SK-N-SH (cell line): ENCODE measurements around the gene HAGH. TPM values are rescaled to one million over a fixed set of nuclear protein-coding genes. Genes with fewer than 3 reads are reported as not detected.

ENCODE experiments used
- CTCF ChIA-PET: fragments of 300-600, 350-600 bp; formaldehyde crosslinking; extraction: SDS; loops from one replicate; lab custom pipeline; 2021; lab: Yijun Ruan, JAX
- POLR2A ChIA-PET: fragments of 350-600 bp; sonication (Branson Sonifier 250); formaldehyde crosslinking; extraction: SDS; loops from one replicate; lab custom pipeline; 2020; ENCODE audit warnings: antibody characterized with exemption, inconsistent platforms; lab: Yijun Ruan, JAX
- DNase-seq: peaks from one replicate; pipeline ENCODE4 v3.0.0; 2012
- H2AFZ ChIP-seq: fragments of 200-600 bp; sonication (generic); 2 replicates; pipeline ENCODE4 v1.8.1; 2016; ENCODE audit warnings: antibody characterized with exemption, mild to moderate bottlenecking, low read depth
- H3F3A ChIP-seq: fragments of 200-600 bp; sonication (generic); replicated peaks from 2 replicates; pipeline ENCODE3; 2016; ENCODE audit warnings: antibody characterized with exemption, mild to moderate bottlenecking; ENCODE audit not compliant: insufficient read depth
- H3K27ac ChIP-seq, 2 experiments: fragments of 200-500 bp in 1 of 2; fragments of 200-600 bp in 1 of 2; sonication (Bioruptor generic) in 1 of 2; sonication (generic), shearing (Covaris generic) in 1 of 2; 2 replicates each; pipeline versions ENCODE4 v1.5.1 to v1.6.1; 2014 to 2016; ENCODE audit warnings: low read depth in 2 of 2, inconsistent platforms in 1 of 2, low read length in 1 of 2, mild to moderate bottlenecking in 1 of 2, mixed read lengths in 1 of 2
- H3K27me3 ChIP-seq: fragments of 200-600 bp; sonication (generic), shearing (Covaris generic); 2 replicates; pipeline ENCODE4 v1.6.1; 2016; ENCODE audit warnings: mixed run types; ENCODE audit not compliant: insufficient read depth
- H3K36me3 ChIP-seq, 2 experiments: fragments of 200-500 bp in 1 of 2; fragments of 200-600 bp in 1 of 2; sonication (Bioruptor generic) in 1 of 2; sonication (generic) in 1 of 2; replicated peaks in 1 of 2; 2 replicates each; pipeline versions ENCODE3 to v1.5.1; 2014 to 2016; ENCODE audit warnings: low read length in 1 of 2, mild to moderate bottlenecking in 1 of 2; ENCODE audit not compliant: insufficient read depth in 2 of 2, control insufficient read depth in 1 of 2
- H3K4me1 ChIP-seq, 2 experiments: fragments of 200-500 bp in 1 of 2; fragments of 200-600 bp in 1 of 2; sonication (Bioruptor generic) in 1 of 2; sonication (generic), shearing (Covaris generic) in 1 of 2; 2 replicates each; pipeline versions ENCODE4 v1.5.1 to v1.6.1; 2014 to 2016; ENCODE audit warnings: low read depth in 1 of 2, low read length in 1 of 2, mixed run types in 1 of 2; ENCODE audit not compliant: insufficient read depth in 2 of 2, control insufficient read depth in 1 of 2
- H3K4me2 ChIP-seq: fragments of 200-600 bp; sonication (generic), shearing (Covaris generic); 2 replicates; pipeline ENCODE4 v1.6.1; 2017; ENCODE audit warnings: mixed run types
- H3K4me3 ChIP-seq, 2 experiments: fragments of 200-500 bp in 1 of 2; fragments of 200-600 bp in 1 of 2; sonication (Bioruptor generic) in 1 of 2; sonication (generic), shearing (Covaris generic) in 1 of 2; 2 replicates each; pipeline versions ENCODE4 v1.5.1 to v1.8.1; 2014 to 2016; ENCODE audit warnings: low read depth in 2 of 2, inconsistent platforms in 1 of 2, low read length in 1 of 2, mild to moderate bottlenecking in 1 of 2, mixed read lengths in 1 of 2, moderate library complexity in 1 of 2
- H3K79me2 ChIP-seq: fragments of 200-600 bp; sonication (generic); 2 replicates; pipeline ENCODE4 v1.8.1; 2017; ENCODE audit warnings: mild to moderate bottlenecking; ENCODE audit not compliant: insufficient read depth
- H3K9ac ChIP-seq: fragments of 200-600 bp; sonication (generic); 2 replicates; pipeline ENCODE4 v1.6.1; 2017; ENCODE audit warnings: mixed run types
- H3K9me2 ChIP-seq: fragments of 200-600 bp; sonication (generic); 2 replicates; pipeline ENCODE4 v1.6.1; 2017; ENCODE audit warnings: mixed run types
- H3K9me3 ChIP-seq: fragments of 200-600 bp; sonication (generic); 2 replicates; pipeline ENCODE4 v1.6.1; 2017; ENCODE audit warnings: mixed run types, mild to moderate bottlenecking, moderate library complexity
- H4K20me1 ChIP-seq: fragments of 200-600 bp; sonication (generic); 2 replicates; pipeline ENCODE4 v1.6.1; 2017; ENCODE audit warnings: mild to moderate bottlenecking, mixed run types; ENCODE audit not compliant: insufficient read depth
- ELF1 ChIP-seq: IDR thresholded peaks from 2 replicates; pipeline ENCODE4 v1.4.0; 2012
- EP300 ChIP-seq, 2 experiments: IDR thresholded peaks; 2 replicates each; pipeline versions ENCODE4 v1.4.0 to v1.6.1; 2012; ENCODE audit warnings: borderline replicate concordance in 1 of 2, low read depth in 1 of 2, low read length in 1 of 2
- EZH2phosphoT487 ChIP-seq: fragments of 200-600 bp; sonication (generic); IDR thresholded peaks from 2 replicates; pipeline ENCODE4 v1.6.1; 2017; ENCODE audit warnings: low read depth, mixed run types, mild to moderate bottlenecking, antibody characterized with exemption, moderate library complexity, borderline replicate concordance
- FOSL2 ChIP-seq: IDR thresholded peaks from 2 replicates; pipeline ENCODE4 v1.4.0; 2012; ENCODE audit warnings: low read depth, mild to moderate bottlenecking, moderate library complexity, borderline replicate concordance
- FOXJ3 ChIP-seq: sonication (generic); formaldehyde crosslinking; IDR thresholded peaks from 2 replicates; pipeline ENCODE4 v1.5.1; 2020; ENCODE audit warnings: mild to moderate bottlenecking, missing genetic modification reagents
- FOXM1 ChIP-seq: IDR thresholded peaks from 2 replicates; pipeline ENCODE4 v1.4.0; 2012; ENCODE audit warnings: low read depth, mild to moderate bottlenecking
- GABPA ChIP-seq: IDR thresholded peaks from 2 replicates; pipeline ENCODE4 v1.4.0; 2012; ENCODE audit warnings: low read depth, mild to moderate bottlenecking
- IRF3 ChIP-seq: fragments of 150-350 bp; IDR thresholded peaks from 2 replicates; pipeline ENCODE4 v1.6.1; 2016; ENCODE audit warnings: mild to moderate bottlenecking, low read depth, low read length
- JUND ChIP-seq: IDR thresholded peaks from 2 replicates; pipeline ENCODE4 v1.4.0; 2012
- MEF2A ChIP-seq: IDR thresholded peaks from 2 replicates; pipeline ENCODE4 v1.4.0; 2012; ENCODE audit warnings: low read depth, borderline replicate concordance
- NRF1 ChIP-seq: IDR thresholded peaks from 2 replicates; pipeline ENCODE4 v1.6.1; 2012; ENCODE audit warnings: low read depth, mild to moderate bottlenecking, low read length
- RAD21 ChIP-seq: IDR thresholded peaks from 2 replicates; pipeline ENCODE4 v1.6.1; 2012; ENCODE audit warnings: mild to moderate bottlenecking, low read length
- RCOR1 ChIP-seq: fragments of 150-350 bp; IDR thresholded peaks from 2 replicates; pipeline ENCODE4 v1.6.1; 2017; ENCODE audit warnings: antibody characterized with exemption, low read length
- RFX5 ChIP-seq: IDR thresholded peaks from 2 replicates; pipeline ENCODE4 v1.6.1; 2012; ENCODE audit warnings: mild to moderate bottlenecking, improper control_type of control experiment, low read length
- SMC3 ChIP-seq: IDR thresholded peaks from 2 replicates; pipeline ENCODE4 v1.6.1; 2012; ENCODE audit warnings: low read depth, low read length, improper control_type of control experiment
- TAF1 ChIP-seq: IDR thresholded peaks from 2 replicates; pipeline ENCODE4 v1.6.1; 2012; ENCODE audit warnings: low read depth, mild to moderate bottlenecking, low read length, moderate library complexity, borderline replicate concordance
- TCF12 ChIP-seq: IDR thresholded peaks from 2 replicates; pipeline ENCODE4 v1.4.0; 2012
- TEAD4 ChIP-seq: IDR thresholded peaks from 2 replicates; pipeline ENCODE4 v1.4.0; 2012; ENCODE audit warnings: mild to moderate bottlenecking, borderline replicate concordance; ENCODE audit not compliant: insufficient read depth
- USF1 ChIP-seq: IDR thresholded peaks from 2 replicates; pipeline ENCODE4 v1.4.0; 2012; ENCODE audit warnings: low read depth, borderline replicate concordance
- USF2 ChIP-seq: fragments of 150-350 bp; IDR thresholded peaks from 2 replicates; pipeline ENCODE4 v1.6.1; 2017; ENCODE audit warnings: antibody characterized with exemption, low read length, low read depth, borderline replicate concordance
- WGBS: methylation state at CpG from one replicate; pipeline ENCODE4 v1.1.6; 2017; ENCODE audit warnings: low lambda C conversion rate; 5-methylcytosine and 5-hydroxymethylcytosine counted together
- polyA plus RNA-seq, 3 experiments: library from polyadenylated mRNA; depleted of rRNA; stranded (reverse); fragments of >200 nt; gene quantifications; 2 replicates each; pipeline ENCODE4 v1.2.3, GENCODE V29; 2012
- TF ChIP-seq, protein P1 (sequence below): IDR thresholded peaks from 2 replicates; pipeline ENCODE4 v1.4.0; 2012; ENCODE audit warnings: low read depth, borderline replicate concordance

The HAGH gene
- polyA plus RNA-seq, 1 of the 3 experiments (the other 2 are of a cell fraction): 138 TPM

DNA sequence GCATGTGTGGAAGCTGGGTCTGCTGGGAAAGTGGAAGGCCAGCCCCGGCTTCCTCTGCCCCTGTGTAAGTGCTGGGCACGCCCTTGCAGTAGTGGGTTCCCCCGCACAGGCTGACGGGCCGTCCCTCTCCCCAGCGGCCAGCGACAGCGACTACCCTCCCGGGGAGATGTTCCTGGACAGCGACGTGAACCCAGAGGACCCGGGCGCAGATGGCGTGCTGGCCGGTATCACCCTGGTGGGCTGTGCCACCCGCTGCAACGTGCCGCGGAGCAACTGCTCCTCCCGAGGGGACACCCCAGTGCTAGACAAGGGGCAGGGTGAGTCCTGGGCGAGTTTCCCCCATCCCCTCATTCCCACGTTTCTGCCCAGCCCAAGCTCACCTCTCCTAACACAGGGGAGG, 60.8 kb downstream of the HAGH start:
- TF ChIP-seq EZH2phosphoT487 (no peak), IRF3 (no peak), FOXJ3 (CRISPR knock-in tag) (no peak), USF2 (no peak), USF1 (no peak), FOSL2 (no peak), NRF1 (no peak), MEF2A (no peak), GABPA (no peak), TAF1 (no peak), FOXM1 (no peak), SMC3 (no peak), EP300 (IDR thresholded peaks at IDR 0.05; ENCODE audit: borderline replicate concordance in 1 of 2, low read depth in 1 of 2, low read length in 1 of 2) (no peak), ELF1 (no peak)
- DNase-seq: no peak
- H3K4me1 ChIP-seq: peaks cover 0 to 12% of the 10 kb centered on the region in 2 experiments; a peak in 1 of 4 replicates
- no peaks in the 10 kb centered on the region for H3K9me2 ChIP-seq
- ChIA-PET POLR2A (no interaction called here), CTCF (interaction anchor here (1.3 to 1.8 kb wide), 4 partner anchors 11 to 163 kb away, joined by 3 to 8 read pairs (median 4); partner anchors contain the start of gene MAPK8IP3)
- H2AFZ ChIP-seq: no peak overlapping the region
- 0 out of 2 replicates have a peak, but pooled peaks cover 5% of the 10 kb centered on the region for H4K20me1 ChIP-seq
- no peak overlapping the region for H3K4me3 ChIP-seq
- H3K4me2 ChIP-seq: no peak overlapping the region
- H3K9ac ChIP-seq: no peak overlapping the region
- no peaks in the 10 kb centered on the region for H3K9me3 ChIP-seq
- H3F3A ChIP-seq: peaks cover 5% of the 10 kb centered on the region
- no peak overlapping the region for H3K27ac ChIP-seq
- no peaks in the 10 kb centered on the region for H3K79me2 ChIP-seq
- H3K27me3 ChIP-seq: no peaks in the 10 kb centered on the region
- 55% methylated on average over 2 of the region's 22 CpGs for WGBS
- H3K36me3 ChIP-seq: peaks cover 6 to 75% of the 10 kb centered on the region in 2 experiments

DNA sequence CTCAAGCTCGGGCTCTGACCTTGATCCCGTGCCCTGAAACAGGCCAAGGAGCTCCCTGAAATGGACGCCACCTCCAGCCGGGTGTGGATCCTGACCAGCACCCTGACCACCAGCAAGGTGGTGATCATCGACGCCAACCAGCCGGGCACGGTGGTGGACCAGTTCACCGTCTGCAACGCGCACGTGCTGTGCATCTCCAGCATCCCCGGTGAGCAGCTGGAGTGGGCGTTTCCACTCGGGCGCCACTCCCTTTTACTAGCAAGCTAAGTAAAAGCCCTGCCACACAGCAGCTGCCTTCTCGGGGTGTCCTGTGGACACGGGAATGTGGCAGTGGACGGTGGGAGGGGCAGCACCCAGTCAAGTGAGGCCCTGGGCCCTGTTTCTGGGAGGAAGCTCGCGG, 61.7 kb downstream of the HAGH start:
- Histone ChIP-seq H3K9me3 (no peaks in the 10 kb centered on the region), H3K27me3 (no peaks in the 10 kb centered on the region), H3F3A (peaks cover 1% of the 10 kb centered on the region), H3K9ac (no peak overlapping the region), H3K27ac (no peak overlapping the region), H3K9me2 (no peaks in the 10 kb centered on the region), H2AFZ (no peak overlapping the region), H3K4me2 (no peak overlapping the region), H3K36me3 (peaks cover under 1 to 82% of the 10 kb centered on the region in 2 experiments), H3K79me2 (no peaks in the 10 kb centered on the region), H3K4me1 (peaks cover 0 to 4% of the 10 kb centered on the region in 2 experiments; a peak in 1 of 4 replicates)
- CTCF ChIA-PET: interaction anchor here (1.3 to 1.8 kb wide), 4 partner anchors 10 to 164 kb away, joined by 3 to 8 read pairs (median 4); partner anchors contain the start of gene MAPK8IP3
- POLR2A ChIA-PET: interaction anchor here (1.2 kb wide), 1 partner anchor 12 kb away, joined by 3 read pairs; no protein-coding TSS in a partner anchor
- DNase-seq: no peak
- TF ChIP-seq RAD21 (no peak), JUND (no peak), FOXM1 (no peak), TEAD4 (no peak), NRF1 (no peak), FOSL2 (no peak), EP300 (IDR thresholded peaks at IDR 0.05; ENCODE audit: borderline replicate concordance in 1 of 2, low read depth in 1 of 2, low read length in 1 of 2) (no peak), RFX5 (no peak), ELF1 (no peak), RCOR1 (no peak), TCF12 (no peak)
- TF ChIP-seq, protein P1, sequence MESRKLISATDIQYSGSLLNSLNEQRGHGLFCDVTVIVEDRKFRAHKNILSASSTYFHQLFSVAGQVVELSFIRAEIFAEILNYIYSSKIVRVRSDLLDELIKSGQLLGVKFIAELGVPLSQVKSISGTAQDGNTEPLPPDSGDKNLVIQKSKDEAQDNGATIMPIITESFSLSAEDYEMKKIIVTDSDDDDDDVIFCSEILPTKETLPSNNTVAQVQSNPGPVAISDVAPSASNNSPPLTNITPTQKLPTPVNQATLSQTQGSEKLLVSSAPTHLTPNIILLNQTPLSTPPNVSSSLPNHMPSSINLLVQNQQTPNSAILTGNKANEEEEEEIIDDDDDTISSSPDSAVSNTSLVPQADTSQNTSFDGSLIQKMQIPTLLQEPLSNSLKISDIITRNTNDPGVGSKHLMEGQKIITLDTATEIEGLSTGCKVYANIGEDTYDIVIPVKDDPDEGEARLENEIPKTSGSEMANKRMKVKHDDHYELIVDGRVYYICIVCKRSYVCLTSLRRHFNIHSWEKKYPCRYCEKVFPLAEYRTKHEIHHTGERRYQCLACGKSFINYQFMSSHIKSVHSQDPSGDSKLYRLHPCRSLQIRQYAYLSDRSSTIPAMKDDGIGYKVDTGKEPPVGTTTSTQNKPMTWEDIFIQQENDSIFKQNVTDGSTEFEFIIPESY: no peak
- TF ChIP-seq, all 33 proteins: peak for 0
- Histone ChIP-seq H3K4me3 (no peak overlapping the region), H4K20me1 (0 out of 2 replicates have a peak, but pooled peaks cover 5% of the 10 kb centered on the region)
- WGBS: 100% methylated on average over 3 of the region's 21 CpGs
